ENCODE measurements around the gene RRP7A.
"Not testable (repeated sequence)": the region's sequence is repeated elsewhere in the genome, so short reads cannot be mapped to it uniquely, and the experiment has no call there.

Gene RRP7A

DNA sequence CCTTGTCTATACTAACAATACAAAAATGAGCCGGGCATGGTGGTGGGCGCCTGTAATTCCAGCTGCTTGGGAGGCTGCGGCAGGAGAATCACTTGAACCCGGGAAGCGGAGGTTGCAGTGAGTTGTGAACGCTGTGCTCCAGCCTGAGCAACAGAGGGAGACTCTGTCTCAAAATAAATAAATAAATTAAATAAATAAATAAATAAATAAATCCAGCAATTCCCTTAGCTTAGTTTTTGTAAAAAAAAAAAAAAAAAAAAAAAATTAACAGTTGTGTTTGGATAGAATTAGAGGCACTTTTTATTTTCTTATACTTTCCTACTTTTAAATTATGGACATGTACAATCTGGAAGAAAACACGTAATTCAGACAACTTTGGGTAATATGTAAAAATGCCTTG lies 2.5 kb downstream of the RRP7A start:
- H3K36me3 ChIP-seq (ENCODE audit: control insufficient read depth in 2 of 2, insufficient read depth in 2 of 2, low read length in 2 of 2), result peaks cover 5 to 26% of the 10 kb centered on the region in 2 donors
- H3K4me1 ChIP-seq (ENCODE audit: control insufficient read depth in 2 of 2, insufficient read depth in 2 of 2, low read length in 2 of 2), result not testable (repeated sequence)

DNA sequence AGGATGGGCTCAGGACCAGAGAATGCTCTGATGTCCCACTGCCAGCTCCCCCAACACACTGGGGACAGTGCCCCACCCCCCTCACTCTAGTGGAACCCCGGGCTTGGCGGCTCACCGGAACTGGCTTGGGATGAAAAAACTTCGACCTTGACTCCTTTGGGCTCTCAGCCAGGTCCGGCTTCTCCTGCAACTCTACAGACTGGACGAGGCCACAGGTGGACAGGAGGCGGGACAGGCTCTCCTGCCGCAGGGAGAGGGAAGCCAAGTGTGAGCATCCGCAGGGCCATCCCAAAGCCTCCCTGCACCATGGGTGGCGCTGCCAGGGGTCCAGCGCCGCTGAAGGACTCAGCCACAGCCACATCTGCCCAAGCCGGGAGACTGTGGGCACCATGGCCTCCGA lies 3.7 kb downstream of the RRP7A start:
- Histone ChIP-seq H3K27me3 (ENCODE audit: control insufficient read depth in 2 of 2, insufficient read depth in 2 of 2, low read length in 2 of 2) (no peaks in the 10 kb centered on the region), H3K36me3 (ENCODE audit: control insufficient read depth in 2 of 2, insufficient read depth in 2 of 2, low read length in 2 of 2) (peaks cover 9 to 26% of the 10 kb centered on the region in 2 donors), H3K4me3 (ENCODE audit: low read length in 2 of 2) (no peak overlapping the region), H3K4me1 (ENCODE audit: control insufficient read depth in 2 of 2, insufficient read depth in 2 of 2, low read length in 2 of 2) (peaks cover 3 to 9% of the 10 kb centered on the region in 2 donors), H3K27ac (ENCODE audit: low read depth in 2 of 2, low read length in 2 of 2) (no peak overlapping the region), H3K9me3 (ENCODE audit: control insufficient read depth in 2 of 2, low read length in 2 of 2) (no peaks in the 10 kb centered on the region), H3K9ac (ENCODE audit: low read depth in 1 of 2, low read length in 2 of 2) (no peak overlapping the region)

More for the DNA sequence above, 2.5 kb downstream of the RRP7A start:
- not testable (repeated sequence) for H3K9ac ChIP-seq (ENCODE audit: low read depth in 1 of 2, low read length in 2 of 2); H3K4me3 ChIP-seq (ENCODE audit: low read length in 2 of 2); H3K27ac ChIP-seq (ENCODE audit: low read depth in 2 of 2, low read length in 2 of 2); H3K9me3 ChIP-seq (ENCODE audit: control insufficient read depth in 2 of 2, low read length in 2 of 2); H3K27me3 ChIP-seq (ENCODE audit: control insufficient read depth in 2 of 2, insufficient read depth in 2 of 2, low read length in 2 of 2)

DNA sequence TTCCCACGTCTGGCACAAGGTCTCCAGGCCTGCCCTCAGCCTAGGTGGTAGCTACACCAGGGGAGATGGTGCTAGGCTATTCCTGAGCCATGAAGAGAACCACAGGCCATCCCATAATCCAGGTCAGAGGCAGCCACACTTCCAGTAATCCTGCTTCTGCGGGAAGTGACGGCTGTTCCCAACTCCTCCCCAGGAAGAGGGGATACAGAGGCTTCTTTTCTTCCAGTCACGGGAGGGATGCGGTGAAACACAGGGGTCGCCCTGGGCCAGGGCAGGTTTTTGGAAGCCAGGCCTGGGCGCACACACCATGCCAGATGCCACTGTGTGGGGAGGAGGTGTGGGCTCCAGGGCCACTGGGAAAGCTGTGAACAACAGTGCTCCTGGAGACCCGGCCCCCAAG lies 4.3 kb downstream of the RRP7A start:
- H3K9ac ChIP-seq (ENCODE audit: low read depth in 1 of 2, low read length in 2 of 2); H3K9me3 ChIP-seq (ENCODE audit: control insufficient read depth in 2 of 2, low read length in 2 of 2); H3K4me1 ChIP-seq (ENCODE audit: control insufficient read depth in 2 of 2, insufficient read depth in 2 of 2, low read length in 2 of 2); H3K27me3 ChIP-seq (ENCODE audit: control insufficient read depth in 2 of 2, insufficient read depth in 2 of 2, low read length in 2 of 2); H3K27ac ChIP-seq (ENCODE audit: low read depth in 2 of 2, low read length in 2 of 2); H3K4me3 ChIP-seq (ENCODE audit: low read length in 2 of 2): not testable (repeated sequence)
- peaks cover 9 to 26% of the 10 kb centered on the region in 2 donors for H3K36me3 ChIP-seq (ENCODE audit: control insufficient read depth in 2 of 2, insufficient read depth in 2 of 2, low read length in 2 of 2)

DNA sequence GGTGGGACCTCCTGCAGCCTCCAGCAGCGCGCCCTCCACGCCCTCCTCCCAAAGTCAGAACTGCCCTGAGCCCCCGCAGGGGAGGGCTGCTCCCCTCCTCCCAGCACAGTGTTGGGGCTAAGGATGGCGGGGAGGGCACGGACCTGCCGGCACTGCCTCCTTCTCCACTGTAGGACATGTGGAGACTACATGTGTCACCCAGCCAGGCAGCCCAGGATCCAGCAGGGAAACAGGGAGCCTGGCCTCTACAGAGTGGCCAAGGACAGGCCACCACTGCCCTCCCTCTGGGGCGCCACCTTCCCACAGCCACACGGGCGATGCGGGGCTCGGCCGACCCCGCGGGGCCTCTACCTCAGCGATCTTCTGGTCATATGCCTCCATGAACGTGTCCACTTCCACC lies 5.3 kb downstream of the RRP7A start:
- H3K36me3 ChIP-seq (ENCODE audit: control insufficient read depth in 2 of 2, insufficient read depth in 2 of 2, low read length in 2 of 2), result peaks cover 9 to 26% of the 10 kb centered on the region in 2 donors

DNA sequence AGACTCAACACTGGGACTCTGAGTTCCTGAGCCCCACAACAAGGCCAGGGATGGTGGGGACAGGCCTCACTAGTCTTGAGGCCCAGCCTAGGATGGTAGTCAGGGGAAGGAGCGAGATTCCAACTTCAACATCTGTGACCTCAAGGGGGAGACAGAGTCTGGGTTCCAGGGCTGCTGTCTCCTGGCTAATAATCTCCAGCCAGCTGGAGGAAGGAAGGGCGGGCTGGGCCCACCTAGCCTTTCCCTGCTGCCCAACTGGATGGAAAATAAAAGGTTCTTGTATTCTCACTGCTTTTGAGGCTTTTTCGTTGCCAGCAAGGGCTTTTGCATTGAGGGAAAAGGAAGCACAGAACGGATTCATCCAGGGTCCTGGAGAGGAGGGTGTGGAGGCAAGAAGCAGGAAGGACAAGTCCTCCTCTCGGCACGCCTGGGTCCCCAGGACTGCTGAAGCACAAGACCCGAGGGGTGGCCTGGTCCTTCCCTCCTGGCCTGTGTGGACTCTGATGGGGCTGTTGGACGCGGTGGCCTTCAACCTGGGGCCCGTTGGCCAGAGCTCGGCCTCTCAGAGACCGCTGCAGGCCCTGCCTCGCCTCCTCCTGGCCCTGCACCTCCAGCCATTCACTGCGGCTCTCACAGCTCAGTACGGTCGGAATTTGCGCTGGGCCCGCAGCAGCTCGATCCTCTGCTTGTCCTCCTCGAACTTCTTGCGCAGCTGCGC lies 7.2 kb downstream of the RRP7A start:
- not testable (repeated sequence) for H3K27ac ChIP-seq (ENCODE audit: low read depth in 2 of 2, low read length in 2 of 2); H3K27me3 ChIP-seq (ENCODE audit: control insufficient read depth in 2 of 2, insufficient read depth in 2 of 2, low read length in 2 of 2); H3K9ac ChIP-seq (ENCODE audit: low read depth in 1 of 2, low read length in 2 of 2); H3K9me3 ChIP-seq (ENCODE audit: control insufficient read depth in 2 of 2, low read length in 2 of 2); H3K4me1 ChIP-seq (ENCODE audit: control insufficient read depth in 2 of 2, insufficient read depth in 2 of 2, low read length in 2 of 2); H3K4me3 ChIP-seq (ENCODE audit: low read length in 2 of 2)
- H3K36me3 ChIP-seq (ENCODE audit: control insufficient read depth in 2 of 2, insufficient read depth in 2 of 2, low read length in 2 of 2), result peaks cover 7 to 23% of the 10 kb centered on the region in 2 donors

More for the DNA sequence above, 5.3 kb downstream of the RRP7A start:
- not testable (repeated sequence) for H3K4me3 ChIP-seq (ENCODE audit: low read length in 2 of 2); H3K9ac ChIP-seq (ENCODE audit: low read depth in 1 of 2, low read length in 2 of 2); H3K27ac ChIP-seq (ENCODE audit: low read depth in 2 of 2, low read length in 2 of 2); H3K9me3 ChIP-seq (ENCODE audit: control insufficient read depth in 2 of 2, low read length in 2 of 2); H3K27me3 ChIP-seq (ENCODE audit: control insufficient read depth in 2 of 2, insufficient read depth in 2 of 2, low read length in 2 of 2); H3K4me1 ChIP-seq (ENCODE audit: control insufficient read depth in 2 of 2, insufficient read depth in 2 of 2, low read length in 2 of 2)

DNA sequence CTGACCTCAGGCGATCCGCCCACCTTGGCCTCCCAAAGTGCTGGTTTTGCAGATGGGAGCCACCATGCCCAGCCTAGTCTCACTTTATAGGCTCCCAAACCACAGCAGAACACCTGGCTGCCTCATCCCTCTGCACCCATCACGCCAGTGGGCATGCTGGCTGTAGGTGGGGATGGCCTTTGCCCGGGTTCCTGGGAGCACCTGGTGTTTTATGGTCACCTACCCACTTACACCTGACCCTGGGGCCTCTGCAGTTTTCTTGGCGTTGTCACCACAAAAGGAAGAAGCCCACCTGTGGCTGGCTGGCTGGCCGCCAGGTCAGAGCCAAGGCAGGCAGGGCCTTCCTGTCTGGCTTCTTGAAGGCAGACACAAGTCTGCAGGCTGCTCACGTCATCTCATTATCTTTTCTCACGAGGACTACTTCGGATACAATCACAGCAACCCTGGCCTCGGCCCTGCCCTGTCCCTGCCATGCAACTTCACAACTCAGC lies 8.2 kb downstream of the RRP7A start:
- Histone ChIP-seq H3K4me3 (ENCODE audit: low read length in 2 of 2) (no peak overlapping the region), H3K27ac (ENCODE audit: low read depth in 2 of 2, low read length in 2 of 2) (no peak overlapping the region), H3K4me1 (ENCODE audit: control insufficient read depth in 2 of 2, insufficient read depth in 2 of 2, low read length in 2 of 2) (no peaks in the 10 kb centered on the region), H3K9me3 (ENCODE audit: control insufficient read depth in 2 of 2, low read length in 2 of 2) (no peaks in the 10 kb centered on the region), H3K9ac (ENCODE audit: low read depth in 1 of 2, low read length in 2 of 2) (no peak overlapping the region), H3K27me3 (ENCODE audit: control insufficient read depth in 2 of 2, insufficient read depth in 2 of 2, low read length in 2 of 2) (no peaks in the 10 kb centered on the region), H3K36me3 (ENCODE audit: control insufficient read depth in 2 of 2, insufficient read depth in 2 of 2, low read length in 2 of 2) (peaks cover 7 to 23% of the 10 kb centered on the region in 2 donors)

DNA sequence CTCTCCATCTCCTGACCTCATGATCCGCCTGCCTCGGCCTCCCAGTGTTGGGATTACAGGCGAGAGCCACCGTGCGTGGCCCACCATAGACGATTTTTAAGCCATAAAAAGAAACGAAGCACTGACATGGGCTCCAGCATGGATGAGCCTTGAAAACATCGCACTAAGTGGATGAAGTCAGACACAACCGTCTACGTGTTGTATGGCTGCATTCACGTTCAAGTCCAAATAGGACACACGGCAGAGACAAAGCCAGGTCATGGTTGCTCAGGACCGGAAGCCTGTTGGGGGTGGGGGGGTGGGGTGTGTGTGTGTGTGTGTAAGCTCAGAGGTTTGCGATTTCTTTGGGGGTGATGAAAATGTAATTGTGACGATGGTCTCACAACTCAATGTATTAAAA lies 10.0 kb downstream of the RRP7A start:
- Histone ChIP-seq H3K27me3 (ENCODE audit: control insufficient read depth in 2 of 2, insufficient read depth in 2 of 2, low read length in 2 of 2) (no peaks in the 10 kb centered on the region), H3K36me3 (ENCODE audit: control insufficient read depth in 2 of 2, insufficient read depth in 2 of 2, low read length in 2 of 2) (peaks cover 4 to 10% of the 10 kb centered on the region in 2 donors), H3K4me3 (ENCODE audit: low read length in 2 of 2) (no peak overlapping the region), H3K4me1 (ENCODE audit: control insufficient read depth in 2 of 2, insufficient read depth in 2 of 2, low read length in 2 of 2) (no peaks in the 10 kb centered on the region), H3K9ac (ENCODE audit: low read depth in 1 of 2, low read length in 2 of 2) (no peak overlapping the region), H3K27ac (ENCODE audit: low read depth in 2 of 2, low read length in 2 of 2) (no peak overlapping the region), H3K9me3 (ENCODE audit: control insufficient read depth in 2 of 2, low read length in 2 of 2) (no peaks in the 10 kb centered on the region)

DNA sequence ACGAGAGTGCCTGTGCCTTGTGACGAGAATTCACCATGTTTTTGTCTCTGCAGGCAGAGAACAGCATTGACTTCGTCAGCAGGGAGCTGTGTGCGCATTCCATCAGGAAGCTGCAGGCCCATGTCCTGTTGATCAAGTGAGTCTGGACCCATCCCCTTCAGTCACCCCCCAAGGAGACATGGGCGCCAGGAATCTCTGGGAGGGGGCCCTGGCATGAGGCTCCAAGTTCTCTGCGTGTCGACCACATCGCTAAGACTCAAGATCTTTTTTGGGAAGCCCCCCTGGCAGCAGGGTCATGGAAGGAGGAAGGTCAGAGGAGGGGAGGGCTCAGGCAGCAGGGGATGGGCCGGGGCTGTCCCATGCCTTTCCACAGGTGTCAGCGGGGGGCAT lies 10.6 kb downstream of the RRP7A start:
- H3K4me3 ChIP-seq (ENCODE audit: low read length in 2 of 2); H3K27ac ChIP-seq (ENCODE audit: low read depth in 2 of 2, low read length in 2 of 2); H3K4me1 ChIP-seq (ENCODE audit: control insufficient read depth in 2 of 2, insufficient read depth in 2 of 2, low read length in 2 of 2): not testable (repeated sequence)

DNA sequence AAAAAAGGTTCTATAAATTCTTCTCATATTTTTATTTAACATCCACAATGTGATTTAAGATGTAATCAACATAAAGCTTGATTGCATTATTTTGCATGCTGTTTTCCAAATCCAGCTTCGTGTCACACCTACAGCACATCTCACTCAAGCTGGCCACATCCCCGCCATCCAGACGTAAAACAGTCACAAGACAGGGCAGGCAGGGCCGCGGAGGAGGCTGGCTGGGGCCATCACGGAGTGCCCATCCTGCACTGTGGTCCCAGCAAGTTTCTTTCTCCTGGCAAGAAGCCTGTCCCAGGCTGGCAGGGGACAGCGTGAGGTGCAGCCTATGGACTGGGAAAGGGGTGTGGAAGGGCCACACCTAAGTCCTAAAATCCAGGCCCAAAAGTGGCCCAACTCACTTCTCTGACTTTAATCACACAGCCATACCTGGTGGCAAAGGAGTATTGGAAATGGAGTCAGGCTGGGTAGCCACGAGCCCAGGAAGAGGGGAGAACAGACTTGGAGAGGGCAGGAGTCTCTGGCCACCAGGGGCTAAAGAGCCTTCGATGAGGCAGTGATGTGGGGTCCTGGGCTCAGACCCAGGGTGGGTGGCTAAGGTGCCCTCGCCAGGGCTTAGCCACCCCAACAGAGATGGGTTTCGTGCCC lies 11.1 kb downstream of the RRP7A start:
- H3K36me3 ChIP-seq (ENCODE audit: control insufficient read depth in 2 of 2, insufficient read depth in 2 of 2, low read length in 2 of 2); H3K4me3 ChIP-seq (ENCODE audit: low read length in 2 of 2); H3K27me3 ChIP-seq (ENCODE audit: control insufficient read depth in 2 of 2, insufficient read depth in 2 of 2, low read length in 2 of 2); H3K9ac ChIP-seq (ENCODE audit: low read depth in 1 of 2, low read length in 2 of 2); H3K4me1 ChIP-seq (ENCODE audit: control insufficient read depth in 2 of 2, insufficient read depth in 2 of 2, low read length in 2 of 2); H3K27ac ChIP-seq (ENCODE audit: low read depth in 2 of 2, low read length in 2 of 2); H3K9me3 ChIP-seq (ENCODE audit: control insufficient read depth in 2 of 2, low read length in 2 of 2): not testable (repeated sequence)

More for the DNA sequence above, 10.6 kb downstream of the RRP7A start:
- not testable (repeated sequence) for H3K36me3 ChIP-seq (ENCODE audit: control insufficient read depth in 2 of 2, insufficient read depth in 2 of 2, low read length in 2 of 2); H3K27me3 ChIP-seq (ENCODE audit: control insufficient read depth in 2 of 2, insufficient read depth in 2 of 2, low read length in 2 of 2); H3K9me3 ChIP-seq (ENCODE audit: control insufficient read depth in 2 of 2, low read length in 2 of 2); H3K9ac ChIP-seq (ENCODE audit: low read depth in 1 of 2, low read length in 2 of 2)

DNA sequence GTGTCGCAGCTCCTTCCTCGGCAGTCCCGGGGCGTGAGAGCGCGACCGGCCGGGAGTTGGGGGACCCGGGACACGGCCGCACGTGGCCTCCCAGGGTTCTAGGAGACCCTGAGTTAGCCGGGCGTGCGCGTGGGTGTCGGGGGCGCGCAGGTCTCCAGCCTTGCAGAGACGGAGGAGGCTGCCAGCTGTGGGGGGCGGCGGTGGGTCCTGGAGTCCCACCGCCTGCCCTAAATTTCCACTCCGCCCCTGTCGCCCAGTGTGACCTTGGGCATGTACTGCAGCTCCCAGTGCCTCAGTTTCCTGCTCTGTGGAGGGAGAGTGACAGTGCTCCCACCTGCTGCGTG lies 18.8 kb downstream of the RRP7A start:
- peak overlapping the region; percentile 52 to 62 for H3K9ac ChIP-seq (ENCODE audit: low read depth in 1 of 2, low read length in 2 of 2)
- peaks cover 6 to 19% of the 10 kb centered on the region in 2 donors for H3K4me1 ChIP-seq (ENCODE audit: control insufficient read depth in 2 of 2, insufficient read depth in 2 of 2, low read length in 2 of 2)
- H3K9me3 ChIP-seq (ENCODE audit: control insufficient read depth in 2 of 2, low read length in 2 of 2), result no peaks in the 10 kb centered on the region
- H3K27me3 ChIP-seq (ENCODE audit: control insufficient read depth in 2 of 2, insufficient read depth in 2 of 2, low read length in 2 of 2), result no peaks in the 10 kb centered on the region
- H3K27ac ChIP-seq (ENCODE audit: low read depth in 2 of 2, low read length in 2 of 2), result peak overlapping the region; percentile 4 to 43
- peak overlapping the region; percentile 49 to 66 for H3K4me3 ChIP-seq (ENCODE audit: low read length in 2 of 2)
- H3K36me3 ChIP-seq (ENCODE audit: control insufficient read depth in 2 of 2, insufficient read depth in 2 of 2, low read length in 2 of 2), result no peaks in the 10 kb centered on the region

Data from mucosa of rectum (tissue), 2 donors.